ENCODE data around the gene COL4A3.
"Not testable (repeated sequence)": the region's sequence is repeated elsewhere in the genome, so short reads cannot be mapped to it uniquely, and the experiment has no call there.

The COL4A3 gene

GRCh38 chr2:227207573-227207972 is 43.1 kb downstream of the COL4A3 start:
- Mint-ChIP-seq H3K36me3 (ENCODE audit: low read depth) (no peaks in the 10 kb centered on the region), H3K4me1 (ENCODE audit: low read depth) (no peaks in the 10 kb centered on the region), H3K27ac (no peak overlapping the region), H3K9me3 (no peaks in the 10 kb centered on the region), H3K27me3 (peaks cover 32% of the 10 kb centered on the region), H3K4me3 (no peak overlapping the region)
- DNase-seq, result no peak

DNA sequence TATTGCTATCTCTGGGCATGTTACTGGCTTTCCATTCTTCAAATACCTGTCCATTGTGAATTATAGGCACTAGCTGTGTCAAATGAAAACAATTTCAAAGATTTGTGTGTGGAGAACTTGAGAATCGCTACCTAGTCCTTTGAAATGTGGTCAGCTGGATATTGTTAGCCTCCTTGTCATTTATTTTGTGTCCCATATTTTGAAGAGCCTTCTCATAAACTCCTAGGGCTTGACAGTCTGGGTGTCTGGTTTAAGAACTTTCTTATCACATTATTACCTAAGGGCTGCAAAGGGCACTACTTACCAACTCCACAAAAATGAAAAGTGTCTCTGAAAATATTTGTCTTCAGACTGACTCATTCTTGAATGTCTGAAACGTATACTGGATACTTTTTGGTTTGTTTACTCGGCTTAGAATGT is 50.2 kb downstream of the COL4A3 start:
- DNase-seq, result no peak
- Mint-ChIP-seq H3K27me3 (peaks cover 11% of the 10 kb centered on the region), H3K9me3 (no peaks in the 10 kb centered on the region), H3K4me1 (ENCODE audit: low read depth) (no peaks in the 10 kb centered on the region), H3K36me3 (ENCODE audit: low read depth) (no peaks in the 10 kb centered on the region), H3K27ac (no peak overlapping the region), H3K4me3 (no peak overlapping the region)

- Mint-ChIP-seq H3K27me3 (peaks cover 4% of the 10 kb centered on the region), H3K27ac (no peak overlapping the region), H3K36me3 (ENCODE audit: low read depth) (no peaks in the 10 kb centered on the region), H3K4me3 (no peak overlapping the region), H3K9me3 (no peaks in the 10 kb centered on the region), H3K4me1 (ENCODE audit: low read depth) (no peaks in the 10 kb centered on the region)
- DNase-seq, result no peak
Observed at GRCh38 chr2:227219312-227220105, 55.1 kb downstream of the COL4A3 start.

DNA sequence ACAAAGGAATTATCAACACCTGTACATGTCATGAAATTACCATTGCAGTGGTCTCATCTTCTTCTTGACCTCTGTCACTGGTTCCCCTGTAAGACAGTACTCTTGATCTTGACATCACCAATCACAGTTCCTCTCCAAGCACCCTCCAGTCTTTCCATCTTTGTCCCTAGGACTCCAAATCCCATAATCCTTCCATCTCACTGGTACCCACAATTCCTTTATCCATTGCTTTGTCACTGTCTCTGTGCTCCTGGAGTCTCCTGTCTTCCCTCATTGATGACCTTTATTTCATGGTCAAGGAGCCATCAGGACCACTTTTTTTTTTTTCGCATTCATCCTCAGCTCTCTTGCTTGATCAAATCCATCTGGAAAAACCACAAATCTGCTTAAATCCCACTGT is 56.7 kb downstream of the COL4A3 start:
- no peaks in the 10 kb centered on the region for H3K36me3 Mint-ChIP-seq (ENCODE audit: low read depth)
- H3K9me3 Mint-ChIP-seq, result no peaks in the 10 kb centered on the region
- no peak overlapping the region for H3K27ac Mint-ChIP-seq
- H3K4me3 Mint-ChIP-seq, result no peak overlapping the region
- H3K4me1 Mint-ChIP-seq (ENCODE audit: low read depth), result no peaks in the 10 kb centered on the region
- no peak for DNase-seq
- peaks cover 6% of the 10 kb centered on the region for H3K27me3 Mint-ChIP-seq

GRCh38 chr2:227222292-227222691 is 57.9 kb downstream of the COL4A3 start:
- Mint-ChIP-seq H3K27ac (no peak overlapping the region), H3K36me3 (ENCODE audit: low read depth) (no peaks in the 10 kb centered on the region), H3K4me1 (ENCODE audit: low read depth) (no peaks in the 10 kb centered on the region), H3K27me3 (peaks cover 6% of the 10 kb centered on the region), H3K4me3 (no peak overlapping the region), H3K9me3 (no peaks in the 10 kb centered on the region)
- DNase-seq, result no peak

GRCh38 chr2:227225641-227226040 is 61.2 kb downstream of the COL4A3 start:
- H3K27ac Mint-ChIP-seq; DNase-seq; H3K36me3 Mint-ChIP-seq (ENCODE audit: low read depth); H3K4me3 Mint-ChIP-seq; H3K4me1 Mint-ChIP-seq (ENCODE audit: low read depth); H3K9me3 Mint-ChIP-seq: not testable (repeated sequence)
- peaks cover 19% of the 10 kb centered on the region for H3K27me3 Mint-ChIP-seq

- peaks cover 19% of the 10 kb centered on the region for H3K27me3 Mint-ChIP-seq
- no peak overlapping the region for H3K27ac Mint-ChIP-seq
- no peak for DNase-seq
- H3K4me3 Mint-ChIP-seq, result no peak overlapping the region
- no peaks in the 10 kb centered on the region for H3K36me3 Mint-ChIP-seq (ENCODE audit: low read depth)
- no peaks in the 10 kb centered on the region for H3K9me3 Mint-ChIP-seq
- H3K4me1 Mint-ChIP-seq (ENCODE audit: low read depth), result no peaks in the 10 kb centered on the region
Observed at GRCh38 chr2:227228061-227228667, 63.7 kb downstream of the COL4A3 start.

- Mint-ChIP-seq H3K27ac (no peak overlapping the region), H3K4me3 (no peak overlapping the region)
Observed at GRCh38 chr2:227230151-227230550, 65.7 kb downstream of the COL4A3 start.

DNA sequence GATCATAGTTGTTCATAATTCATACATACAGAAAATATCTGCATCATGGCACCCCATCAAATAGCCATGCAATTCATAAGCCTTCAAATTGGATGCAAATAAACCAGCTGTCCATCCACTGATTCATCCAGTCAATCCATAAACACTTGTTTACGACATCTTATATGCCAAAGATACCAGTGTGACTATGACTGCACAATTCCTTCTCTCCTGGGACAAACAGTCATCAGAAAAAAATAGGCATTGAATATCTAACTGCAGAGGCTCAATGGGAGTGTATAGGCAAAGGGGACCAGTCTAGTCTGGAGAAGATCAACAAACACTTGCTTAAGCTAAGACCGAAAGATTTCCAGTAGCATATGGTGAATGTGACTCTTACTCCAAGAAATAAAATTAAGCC is 70.0 kb downstream of the COL4A3 start:
- Mint-ChIP-seq H3K36me3 (ENCODE audit: low read depth) (no peaks in the 10 kb centered on the region), H3K4me3 (no peak overlapping the region), H3K27me3 (peaks cover 2% of the 10 kb centered on the region), H3K4me1 (ENCODE audit: low read depth) (no peaks in the 10 kb centered on the region), H3K9me3 (no peaks in the 10 kb centered on the region), H3K27ac (no peak overlapping the region)
- DNase-seq, result no peak

More at GRCh38 chr2:227230151-227230550, 65.7 kb downstream of the COL4A3 start:
- Mint-ChIP-seq H3K4me1 (ENCODE audit: low read depth) (no peaks in the 10 kb centered on the region), H3K9me3 (no peaks in the 10 kb centered on the region), H3K27me3 (peaks cover 15% of the 10 kb centered on the region), H3K36me3 (ENCODE audit: low read depth) (no peaks in the 10 kb centered on the region)
- DNase-seq, result no peak

GRCh38 chr2:227237786-227238185 is 73.4 kb downstream of the COL4A3 start:
- H3K27me3 Mint-ChIP-seq, result peaks cover 8% of the 10 kb centered on the region
- no peak for DNase-seq
- H3K27ac Mint-ChIP-seq, result no peak overlapping the region
- no peak overlapping the region for H3K4me3 Mint-ChIP-seq
- H3K36me3 Mint-ChIP-seq (ENCODE audit: low read depth), result no peaks in the 10 kb centered on the region
- no peaks in the 10 kb centered on the region for H3K4me1 Mint-ChIP-seq (ENCODE audit: low read depth)
- H3K9me3 Mint-ChIP-seq, result no peaks in the 10 kb centered on the region

DNA sequence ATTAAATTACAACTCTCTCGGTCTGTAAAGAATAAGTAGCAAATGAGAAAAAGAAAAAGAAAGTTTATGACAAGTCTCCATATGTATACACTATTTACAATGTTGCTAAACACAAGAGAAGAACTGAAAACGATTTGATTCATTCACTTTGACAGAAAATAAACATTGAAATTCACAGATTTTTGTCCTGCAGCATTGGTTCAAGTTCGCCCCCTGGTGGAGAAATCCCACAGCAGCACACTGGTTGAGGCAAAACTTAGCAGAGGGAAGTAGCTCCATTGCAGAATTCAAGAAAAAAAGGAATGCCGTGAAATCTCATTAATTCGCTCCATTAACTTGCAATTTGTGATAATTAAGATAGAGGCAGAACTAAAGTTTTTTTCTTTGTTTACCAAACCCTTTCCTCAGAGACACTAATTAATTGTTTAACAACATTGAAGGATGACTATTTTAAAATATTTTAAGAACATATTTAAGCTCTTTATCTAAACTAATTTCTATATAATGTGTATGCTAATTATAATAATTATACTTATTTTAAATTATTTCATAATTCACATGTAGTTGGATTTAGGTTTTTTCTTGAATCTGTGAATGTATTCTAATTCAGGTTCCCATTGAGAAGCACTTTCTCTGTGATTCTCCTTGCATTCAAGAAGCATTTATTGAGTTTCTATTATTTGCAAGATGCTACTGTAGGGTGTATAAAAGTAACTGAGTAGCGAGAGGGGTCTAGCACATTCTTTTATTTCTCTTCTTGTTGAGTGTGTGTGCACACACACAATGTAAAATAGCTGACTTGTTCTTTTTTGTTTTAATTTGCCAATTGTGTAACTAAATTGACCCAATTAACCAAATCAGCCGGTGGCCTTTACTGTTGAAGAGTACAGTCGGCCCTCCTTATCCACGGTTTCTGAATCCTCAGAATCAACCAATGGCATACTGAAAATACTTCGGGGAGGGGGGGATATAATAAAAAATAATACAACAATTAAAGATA is 74.1 kb downstream of the COL4A3 start:
- no peak overlapping the region for H3K27ac Mint-ChIP-seq
- H3K9me3 Mint-ChIP-seq, result no peaks in the 10 kb centered on the region

DNA sequence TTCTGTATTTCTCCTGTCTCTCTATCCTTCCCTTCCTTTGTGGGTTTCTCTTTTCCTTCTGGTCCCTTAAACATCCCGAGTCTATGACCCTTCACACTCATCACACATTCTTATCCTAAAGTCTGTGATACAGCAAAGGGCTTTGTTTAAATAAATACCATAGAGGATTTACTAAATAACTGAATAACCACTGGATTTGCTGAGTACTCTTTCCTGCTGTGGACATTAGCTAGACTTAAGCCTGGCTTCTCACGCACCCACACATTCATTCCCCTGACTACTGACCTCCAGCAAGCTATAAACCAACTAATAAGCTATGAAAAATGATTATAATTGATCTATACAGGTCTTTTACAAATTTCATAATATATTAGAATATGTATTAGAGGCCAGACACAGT is 76.6 kb downstream of the COL4A3 start:
- H3K4me1 Mint-ChIP-seq (ENCODE audit: low read depth), result no peaks in the 10 kb centered on the region
- H3K27me3 Mint-ChIP-seq, result peaks cover 8% of the 10 kb centered on the region
- DNase-seq, result no peak
- H3K4me3 Mint-ChIP-seq, result no peak overlapping the region
- no peaks in the 10 kb centered on the region for H3K9me3 Mint-ChIP-seq
- H3K27ac Mint-ChIP-seq, result no peak overlapping the region
- no peaks in the 10 kb centered on the region for H3K36me3 Mint-ChIP-seq (ENCODE audit: low read depth)

More for the DNA sequence above, 74.1 kb downstream of the COL4A3 start:
- peaks cover 8% of the 10 kb centered on the region for H3K27me3 Mint-ChIP-seq
- H3K4me3 Mint-ChIP-seq, result no peak overlapping the region
- DNase-seq, result peak; percentile 68
- H3K36me3 Mint-ChIP-seq (ENCODE audit: low read depth), result no peaks in the 10 kb centered on the region
- H3K4me1 Mint-ChIP-seq (ENCODE audit: low read depth), result no peaks in the 10 kb centered on the region

- no peak for DNase-seq
- no peaks in the 10 kb centered on the region for H3K36me3 Mint-ChIP-seq (ENCODE audit: low read depth)
- H3K4me3 Mint-ChIP-seq, result no peak overlapping the region
- peaks cover 3% of the 10 kb centered on the region for H3K9me3 Mint-ChIP-seq
- H3K27me3 Mint-ChIP-seq, result no peaks in the 10 kb centered on the region
- no peaks in the 10 kb centered on the region for H3K4me1 Mint-ChIP-seq (ENCODE audit: low read depth)
- no peak overlapping the region for H3K27ac Mint-ChIP-seq
Observed at GRCh38 chr2:227248876-227249275, 84.5 kb downstream of the COL4A3 start.

GRCh38 chr2:227252831-227253230 is 88.4 kb downstream of the COL4A3 start:
- Mint-ChIP-seq H3K9me3 (peaks cover 3% of the 10 kb centered on the region), H3K4me1 (ENCODE audit: low read depth) (no peaks in the 10 kb centered on the region), H3K36me3 (ENCODE audit: low read depth) (no peaks in the 10 kb centered on the region), H3K4me3 (no peak overlapping the region), H3K27ac (no peak overlapping the region), H3K27me3 (no peaks in the 10 kb centered on the region)
- DNase-seq, result no peak
